C4-2B (cell line): ENCODE data around the gene PHLPP1.

Experiments used
- ZFX ChIP-seq: fragments of 450-650 bp; IDR thresholded peaks from 2 replicates; pipeline ENCODE4 v1.6.1; 2017
- TF ChIP-seq, protein P1 (sequence below): fragments of 450-650 bp; conservative IDR thresholded peaks from 2 replicates; pipeline ENCODE4 v1.5.1; 2017; ENCODE audit warnings: mild to moderate bottlenecking

- TF ChIP-seq, protein P1, sequence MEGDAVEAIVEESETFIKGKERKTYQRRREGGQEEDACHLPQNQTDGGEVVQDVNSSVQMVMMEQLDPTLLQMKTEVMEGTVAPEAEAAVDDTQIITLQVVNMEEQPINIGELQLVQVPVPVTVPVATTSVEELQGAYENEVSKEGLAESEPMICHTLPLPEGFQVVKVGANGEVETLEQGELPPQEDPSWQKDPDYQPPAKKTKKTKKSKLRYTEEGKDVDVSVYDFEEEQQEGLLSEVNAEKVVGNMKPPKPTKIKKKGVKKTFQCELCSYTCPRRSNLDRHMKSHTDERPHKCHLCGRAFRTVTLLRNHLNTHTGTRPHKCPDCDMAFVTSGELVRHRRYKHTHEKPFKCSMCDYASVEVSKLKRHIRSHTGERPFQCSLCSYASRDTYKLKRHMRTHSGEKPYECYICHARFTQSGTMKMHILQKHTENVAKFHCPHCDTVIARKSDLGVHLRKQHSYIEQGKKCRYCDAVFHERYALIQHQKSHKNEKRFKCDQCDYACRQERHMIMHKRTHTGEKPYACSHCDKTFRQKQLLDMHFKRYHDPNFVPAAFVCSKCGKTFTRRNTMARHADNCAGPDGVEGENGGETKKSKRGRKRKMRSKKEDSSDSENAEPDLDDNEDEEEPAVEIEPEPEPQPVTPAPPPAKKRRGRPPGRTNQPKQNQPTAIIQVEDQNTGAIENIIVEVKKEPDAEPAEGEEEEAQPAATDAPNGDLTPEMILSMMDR: no peak
- TF ChIP-seq ZFX: no peak
Observed at GRCh38 chr18:62978251-62979049, 263.1 kb downstream of the PHLPP1 start.
